Brain microvascular endothelial cell (primary cell): ENCODE measurements around the gene ANP32B.
A peak's percentile ranks its signal among the peaks of the same experiment; 100 is the strongest.

ENCODE experiments used
- DNase-seq: peaks from one replicate; pipeline ENCODE4 v3.0.0-alpha.2; 2020
- H3K27ac ChIP-seq: fragments of 250-450 bp; sonication (Bioruptor Pico); 2 replicates; pipeline ENCODE4 v1.5.1; 2020; ENCODE audit warnings: mild to moderate bottlenecking, moderate library complexity
- H3K27me3 ChIP-seq: fragments of 250-450 bp; sonication (Bioruptor Pico); replicated peaks from 2 replicates; pipeline ENCODE4 v1.5.1; 2020; ENCODE audit warnings: mild to moderate bottlenecking
- H3K36me3 ChIP-seq: fragments of 250-450 bp; sonication (Bioruptor Pico); replicated peaks from 2 replicates; pipeline ENCODE4 v1.5.1; 2020; ENCODE audit warnings: mild to moderate bottlenecking
- H3K4me3 ChIP-seq: 2 replicates; pipeline ENCODE4 v1.5.1; 2011; ENCODE audit warnings: low read depth, mild to moderate bottlenecking, control low read depth, low read length, moderate library complexity
- in situ Hi-C: cut with HindIII; loops from 2 replicates; pipeline ENCODE4 v1.10.0; 2017; ENCODE audit warnings: low sequenced_read_pairs, low pct_ligation_motif_present
- TF ChIP-seq, protein P1 (sequence below): IDR thresholded peaks from 2 replicates; pipeline ENCODE4 v1.5.1; 2011; ENCODE audit warnings: low read depth, mild to moderate bottlenecking, moderate library complexity, low read length, control low read depth, inconsistent platforms; ENCODE audit errors: missing control alignments

The ANP32B gene

DNA sequence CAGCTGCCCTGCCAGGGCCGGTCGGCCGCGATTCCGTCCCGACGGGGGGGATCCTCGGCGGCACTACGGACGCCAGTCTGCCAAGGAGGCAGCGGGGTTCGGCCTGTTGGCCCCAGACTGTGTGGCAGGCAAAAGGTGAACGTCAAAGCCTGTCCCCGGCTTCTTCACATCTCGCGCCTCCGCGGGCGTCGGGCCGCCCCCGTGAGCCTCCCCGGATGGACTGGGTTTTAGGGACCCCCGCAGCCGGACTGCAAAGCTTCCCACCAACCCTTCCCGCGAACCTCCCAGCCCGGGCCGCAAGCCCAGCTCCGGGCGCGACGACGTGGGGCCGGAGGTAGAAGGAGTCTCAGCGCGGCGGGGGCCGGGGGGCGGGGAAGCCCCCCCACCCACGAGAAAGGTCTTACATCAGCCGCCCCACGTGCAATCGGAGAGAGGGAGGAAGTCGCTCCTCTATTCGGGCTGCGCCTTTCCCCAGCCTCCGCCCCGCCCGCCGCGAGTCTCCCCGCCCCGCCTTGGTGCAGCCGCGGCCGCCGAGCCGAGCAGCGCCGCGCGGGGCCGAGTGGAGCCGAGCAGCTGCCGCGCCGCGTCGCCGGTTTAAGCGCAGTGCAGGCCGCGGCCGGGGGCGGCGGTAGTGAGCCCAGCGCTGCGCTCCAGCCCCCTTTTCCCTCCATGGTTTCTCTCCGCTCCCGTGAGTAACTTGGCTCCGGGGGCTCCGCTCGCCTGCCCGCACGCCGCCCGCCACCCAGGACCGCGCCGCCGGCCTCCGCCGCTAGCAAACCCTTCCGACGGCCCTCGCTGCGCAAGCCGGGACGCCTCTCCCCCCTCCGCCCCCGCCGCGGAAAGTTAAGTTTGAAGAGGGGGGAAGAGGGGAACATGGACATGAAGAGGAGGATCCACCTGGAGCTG, at the start of gene ANP32B:
Gene ANP32B, plus strand, starts transcription at position 659 of the 906 bp plus-strand sequence. Its CDS starts 215 bp downstream, at position 874.
- DNase-seq, result peak; percentile 79
- in situ Hi-C loops, result no loop called here

DNA sequence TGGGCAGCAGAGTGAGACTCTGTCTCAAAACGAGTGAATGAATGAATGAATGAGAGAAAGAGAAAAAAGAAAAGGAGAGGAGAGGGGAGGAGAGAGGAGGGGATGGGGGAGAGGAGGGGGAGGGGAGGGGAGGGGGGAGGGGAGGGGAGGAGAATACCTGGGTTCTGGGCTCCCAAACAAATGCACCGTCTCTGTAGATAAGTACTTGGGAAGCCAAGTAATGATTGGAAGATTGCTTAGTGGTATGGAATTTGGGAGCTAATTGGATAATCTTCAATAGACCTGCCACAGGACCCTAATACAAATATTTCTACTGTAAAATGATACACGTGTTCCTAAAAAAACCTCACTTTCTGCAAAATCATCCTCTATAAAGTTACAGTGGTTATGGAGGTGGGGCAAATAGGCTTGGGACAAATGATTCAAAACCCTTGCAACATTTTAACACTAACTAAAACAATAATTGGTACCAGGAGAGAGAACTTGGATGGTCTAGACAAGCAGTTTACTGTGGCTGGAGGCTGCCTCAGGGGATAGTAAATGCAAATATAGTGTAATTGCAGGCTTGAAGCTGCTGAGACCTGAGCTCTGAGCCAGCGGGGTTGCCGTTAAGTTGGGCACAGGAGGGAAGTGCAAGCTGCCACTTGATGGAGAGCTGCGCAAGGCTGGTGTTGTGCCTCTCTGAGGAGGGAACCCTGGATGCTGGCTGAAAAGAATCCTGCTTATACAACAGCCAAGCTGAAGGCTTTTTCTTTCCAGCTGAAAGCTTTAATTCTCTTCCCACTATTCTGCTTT, 48.6 kb upstream of the ANP32B start:
- Histone ChIP-seq H3K27ac (no peak overlapping the region), H3K36me3 (no peaks in the 10 kb centered on the region), H3K4me3 (no peak overlapping the region), H3K27me3 (peaks cover 27% of the 10 kb centered on the region)
- in situ Hi-C loops, result no loop called here
- TF ChIP-seq, protein P1, sequence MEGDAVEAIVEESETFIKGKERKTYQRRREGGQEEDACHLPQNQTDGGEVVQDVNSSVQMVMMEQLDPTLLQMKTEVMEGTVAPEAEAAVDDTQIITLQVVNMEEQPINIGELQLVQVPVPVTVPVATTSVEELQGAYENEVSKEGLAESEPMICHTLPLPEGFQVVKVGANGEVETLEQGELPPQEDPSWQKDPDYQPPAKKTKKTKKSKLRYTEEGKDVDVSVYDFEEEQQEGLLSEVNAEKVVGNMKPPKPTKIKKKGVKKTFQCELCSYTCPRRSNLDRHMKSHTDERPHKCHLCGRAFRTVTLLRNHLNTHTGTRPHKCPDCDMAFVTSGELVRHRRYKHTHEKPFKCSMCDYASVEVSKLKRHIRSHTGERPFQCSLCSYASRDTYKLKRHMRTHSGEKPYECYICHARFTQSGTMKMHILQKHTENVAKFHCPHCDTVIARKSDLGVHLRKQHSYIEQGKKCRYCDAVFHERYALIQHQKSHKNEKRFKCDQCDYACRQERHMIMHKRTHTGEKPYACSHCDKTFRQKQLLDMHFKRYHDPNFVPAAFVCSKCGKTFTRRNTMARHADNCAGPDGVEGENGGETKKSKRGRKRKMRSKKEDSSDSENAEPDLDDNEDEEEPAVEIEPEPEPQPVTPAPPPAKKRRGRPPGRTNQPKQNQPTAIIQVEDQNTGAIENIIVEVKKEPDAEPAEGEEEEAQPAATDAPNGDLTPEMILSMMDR, result no peak
- DNase-seq, result no peak

More for the DNA sequence above, at the start of gene ANP32B:
- H3K27me3 ChIP-seq, result no peaks in the 10 kb centered on the region
- no peaks in the 10 kb centered on the region for H3K36me3 ChIP-seq
- peak within 1 kb of the TSS; percentile 87 for H3K27ac ChIP-seq
- TF ChIP-seq, protein P1, result peak; percentile 71
- H3K4me3 ChIP-seq, result peak within 1 kb of the TSS; percentile 75

DNA sequence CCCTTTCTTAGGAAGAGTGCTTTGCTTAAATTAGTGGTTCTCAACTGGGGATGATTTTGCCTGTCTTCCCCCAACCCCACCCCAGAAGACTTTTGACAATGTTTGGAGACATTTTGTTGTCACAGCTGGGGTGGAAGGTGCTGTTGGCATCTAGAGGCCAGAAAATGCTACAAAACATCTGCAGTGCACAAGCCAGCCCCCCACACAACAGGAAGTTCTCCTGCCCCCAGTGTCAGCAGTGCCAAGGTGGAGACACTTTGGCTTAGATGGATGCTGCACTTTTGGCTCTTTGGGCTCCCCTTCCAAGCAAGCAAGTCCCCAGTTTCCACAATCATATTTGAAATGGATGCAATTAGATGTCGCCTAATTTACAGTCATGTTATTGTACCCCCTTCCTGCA, 47.9 kb upstream of the ANP32B start:
- TF ChIP-seq, protein P1, result no peak
- Histone ChIP-seq H3K4me3 (no peak overlapping the region), H3K36me3 (no peaks in the 10 kb centered on the region), H3K27me3 (peaks cover 21% of the 10 kb centered on the region), H3K27ac (no peak overlapping the region)
- DNase-seq, result no peak
- in situ Hi-C loops, result no loop called here

DNA sequence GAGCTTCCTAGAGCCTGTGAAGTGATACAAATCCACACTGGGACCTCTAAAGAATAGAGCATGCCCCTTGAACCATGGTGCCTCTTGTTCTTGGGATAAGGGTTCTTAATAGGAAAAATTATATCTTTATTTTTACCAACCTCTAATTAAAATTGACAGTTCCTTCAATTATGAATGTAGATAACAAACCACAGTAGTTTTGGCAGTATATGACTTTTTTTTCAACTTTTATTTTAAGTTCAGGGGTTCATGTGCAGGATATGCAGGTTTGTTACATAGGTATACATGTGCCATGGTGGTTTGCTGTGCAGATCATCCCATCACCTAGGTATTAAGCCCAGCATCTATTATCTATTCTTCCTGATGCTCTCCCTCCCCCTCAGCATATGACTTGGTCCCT, 46.1 kb upstream of the ANP32B start:
- in situ Hi-C loops, result no loop called here
- TF ChIP-seq, protein P1, result no peak
- Histone ChIP-seq H3K27me3 (peaks cover 30% of the 10 kb centered on the region), H3K36me3 (no peaks in the 10 kb centered on the region), H3K27ac (no peak overlapping the region), H3K4me3 (no peak overlapping the region)
- DNase-seq, result no peak

DNA sequence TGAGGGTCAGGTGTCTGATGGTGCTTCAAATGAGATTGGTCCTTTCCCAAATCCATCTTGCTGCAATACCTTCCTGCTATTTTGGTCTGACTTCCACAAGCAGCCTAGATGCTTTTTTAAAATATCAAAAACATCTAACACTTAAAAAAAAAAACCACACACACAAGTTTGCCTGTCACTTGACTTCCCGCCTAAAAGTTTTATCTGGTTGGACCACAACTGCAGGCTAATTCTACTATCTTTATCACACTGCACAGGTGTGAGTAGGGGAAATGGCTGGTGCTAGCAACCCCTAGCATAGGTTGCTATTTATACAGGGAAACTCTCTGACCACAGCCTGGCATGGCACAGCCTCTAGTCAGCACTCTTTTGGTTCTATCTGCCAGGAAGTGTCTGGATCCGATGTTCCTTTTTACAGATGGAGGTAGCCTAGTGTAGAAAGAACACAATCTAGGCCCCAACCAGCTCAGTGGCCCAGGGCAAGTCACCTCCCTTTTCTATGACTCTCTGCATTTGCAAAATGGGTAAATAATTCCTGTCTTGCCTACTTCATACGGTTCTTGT, 45.0 kb upstream of the ANP32B start, which contains the start of gene HEMGN:
Gene HEMGN, minus strand, starts transcription at position 92 of the 564 bp plus-strand sequence. Its CDS starts 36 bp downstream, at position 56.
- Histone ChIP-seq H3K36me3 (no peaks in the 10 kb centered on the region), H3K4me3 (no peak within 1 kb of the TSS), H3K27ac (no peak within 1 kb of the TSS), H3K27me3 (peaks cover 37% of the 10 kb centered on the region)
- no peak for DNase-seq
- TF ChIP-seq, protein P1, result no peak
- in situ Hi-C loops, result no loop called here
